ENCODE measurements around the gene PCDHA1.
A peak's percentile ranks its signal among the peaks of the same experiment; 100 is the strongest.

The PCDHA1 gene

GRCh38 chr5:140883373-140883772 lies 97.4 kb downstream of the PCDHA1 start:
- TF ChIP-seq CTCF (IDR thresholded peaks at IDR 0.05; ENCODE audit: insufficient read depth, missing control alignments) = no peak
- DNase-seq (ENCODE audit: insufficient read length, low spot score) (no peak), FAIRE-seq (no peak)

GRCh38 chr5:140883927-140884697 lies 98.2 kb downstream of the PCDHA1 start:
- no peak for TF ChIP-seq CTCF (IDR thresholded peaks at IDR 0.05; ENCODE audit: insufficient read depth, missing control alignments)
- FAIRE-seq (no peak), DNase-seq (ENCODE audit: insufficient read length, low spot score) (no peak)

- TF ChIP-seq CTCF (IDR thresholded peaks at IDR 0.05; ENCODE audit: insufficient read depth, missing control alignments) = no peak
- DNase-seq (ENCODE audit: insufficient read length, low spot score) (no peak), FAIRE-seq (no peak)
Observed at GRCh38 chr5:140916325-140916724, 130.4 kb downstream of the PCDHA1 start.

GRCh38 chr5:140923601-140924000 lies 137.7 kb downstream of the PCDHA1 start:
- FAIRE-seq = no peak
- no peak for DNase-seq (ENCODE audit: insufficient read length, low spot score)
- TF ChIP-seq CTCF (IDR thresholded peaks at IDR 0.05; ENCODE audit: insufficient read depth, missing control alignments) = no peak

- FAIRE-seq = no peak
- peak; percentile 32 for DNase-seq (ENCODE audit: insufficient read length, low spot score)
- TF ChIP-seq CTCF (IDR thresholded peaks at IDR 0.05; ENCODE audit: insufficient read depth, missing control alignments) = no peak
Observed at GRCh38 chr5:140925806-140926442, 140.0 kb downstream of the PCDHA1 start, which contains the start of gene PCDHAC1. PCDHAC1 (plus strand) TSS chr5:140926299; CDS start chr5:140926893, 594 bp downstream.

- FAIRE-seq = no peak
- TF ChIP-seq CTCF (IDR thresholded peaks at IDR 0.05; ENCODE audit: insufficient read depth, missing control alignments) = peak; percentile 77
- peak; percentile 64 for DNase-seq (ENCODE audit: insufficient read length, low spot score)
Observed at GRCh38 chr5:140926443-140927227, 140.7 kb downstream of the PCDHA1 start.

Data from D721Med (cell line).